NCI-H187 (cell line): ENCODE results near the gene ZNF133.
"Not testable (repeated sequence)": the region's sequence is repeated elsewhere in the genome, so short reads cannot be mapped to it uniquely, and the experiment has no call there.

Experiments
- DNase-seq, 2 experiments: peaks; one replicate each; lab custom pipeline; 2025; lab: John Stamatoyannopoulos, UW

Gene ZNF133

DNA sequence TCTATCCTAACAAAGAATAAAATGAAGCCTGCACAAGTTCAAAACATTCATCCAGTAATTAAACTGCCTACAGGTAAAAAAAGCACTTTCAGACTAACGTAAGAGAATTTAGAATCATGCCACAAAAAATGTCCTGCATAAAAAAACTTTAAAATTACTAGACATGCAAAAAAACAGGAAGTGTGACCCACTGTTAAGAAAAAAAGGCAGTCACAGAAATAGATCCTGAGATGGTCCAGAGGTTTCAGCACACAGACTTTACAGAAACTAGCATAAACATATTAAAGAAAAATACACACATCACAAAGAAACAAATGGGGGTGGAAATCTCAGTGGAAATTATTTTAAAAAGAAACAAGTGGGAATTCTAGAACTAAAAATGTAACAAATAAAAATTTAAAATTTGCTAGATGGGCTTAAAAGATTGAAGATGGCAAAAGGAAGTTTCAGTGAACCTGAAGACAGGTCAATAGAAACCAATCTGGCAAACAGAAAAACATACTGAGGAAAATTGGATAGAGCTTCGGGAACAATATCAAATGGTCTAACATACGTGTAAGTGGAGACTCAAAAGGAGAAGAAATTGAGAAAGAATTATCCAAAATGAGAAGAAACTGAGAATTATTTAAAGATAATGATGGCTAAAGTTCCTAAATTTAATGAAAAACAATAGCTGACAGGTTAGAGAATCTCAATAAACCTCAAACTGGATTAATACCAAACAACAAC, 3.4 kb upstream of the ZNF133 start:
- DNase-seq, result no peak

DNA sequence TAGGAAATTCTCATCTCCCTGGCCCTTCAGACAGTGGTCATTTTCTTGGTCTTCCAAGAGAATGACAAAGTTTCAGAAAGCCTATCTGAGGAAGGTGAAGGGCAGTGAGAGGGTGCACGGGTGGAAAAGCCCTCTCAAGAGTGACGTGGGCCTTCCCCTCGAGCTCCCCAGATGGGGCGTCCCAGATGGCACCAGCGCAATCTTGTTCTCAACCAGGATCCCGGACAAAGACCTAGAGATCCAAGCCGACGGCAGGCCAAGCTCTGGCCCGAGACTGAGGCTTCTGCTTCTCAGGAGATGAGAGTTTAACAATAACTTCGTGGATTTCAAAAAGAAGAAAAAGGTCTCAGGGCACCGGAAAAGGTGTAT, 797 bp upstream of the ZNF133 start:
- no peak for DNase-seq

DNA sequence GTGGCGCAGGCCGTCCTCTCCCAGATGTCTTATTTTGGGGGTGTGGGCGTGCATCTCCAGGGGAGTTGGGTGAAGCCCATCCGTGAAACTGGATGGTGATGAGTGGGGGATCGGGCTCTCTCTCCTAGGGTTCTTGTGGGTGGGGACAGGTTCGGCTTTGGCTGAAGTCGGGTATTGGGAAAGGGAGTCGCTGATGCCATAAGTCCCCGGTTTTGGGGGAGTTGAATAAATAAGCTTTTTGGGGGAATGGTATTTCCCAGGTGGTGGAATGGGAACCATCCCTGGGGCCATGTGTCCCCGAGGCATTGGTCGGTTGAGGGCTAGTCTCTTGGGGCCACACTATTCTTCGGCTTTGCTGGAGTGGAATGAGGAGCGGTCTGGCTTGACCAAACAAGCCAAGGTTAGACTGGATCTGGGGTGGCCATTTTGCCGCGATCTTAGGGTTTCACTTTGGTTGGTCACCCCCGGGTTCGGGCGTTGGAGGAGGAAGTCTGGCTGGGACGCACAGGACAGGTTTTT, 481 bp downstream of the ZNF133 start:
- DNase-seq, result no peak

DNA sequence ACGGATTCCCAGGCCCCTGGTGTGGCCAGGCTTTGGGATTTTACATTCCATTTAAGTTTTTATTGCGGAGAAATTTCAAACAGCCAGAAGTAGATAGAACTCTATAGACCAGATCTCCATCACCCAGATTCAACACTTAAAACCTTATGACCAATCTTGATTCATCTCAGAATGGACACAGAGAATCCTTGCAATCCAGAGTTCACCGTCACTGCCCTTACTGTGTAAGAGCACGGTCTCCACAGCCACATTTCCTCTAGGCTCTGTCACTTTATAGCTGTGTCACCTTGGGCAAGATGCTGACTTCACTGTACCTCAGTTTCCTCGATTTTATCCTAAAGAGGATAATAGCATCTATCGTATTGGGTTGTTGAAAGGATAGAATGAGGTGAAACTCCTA, 979 bp downstream of the ZNF133 start:
- DNase-seq, result no peak

DNA sequence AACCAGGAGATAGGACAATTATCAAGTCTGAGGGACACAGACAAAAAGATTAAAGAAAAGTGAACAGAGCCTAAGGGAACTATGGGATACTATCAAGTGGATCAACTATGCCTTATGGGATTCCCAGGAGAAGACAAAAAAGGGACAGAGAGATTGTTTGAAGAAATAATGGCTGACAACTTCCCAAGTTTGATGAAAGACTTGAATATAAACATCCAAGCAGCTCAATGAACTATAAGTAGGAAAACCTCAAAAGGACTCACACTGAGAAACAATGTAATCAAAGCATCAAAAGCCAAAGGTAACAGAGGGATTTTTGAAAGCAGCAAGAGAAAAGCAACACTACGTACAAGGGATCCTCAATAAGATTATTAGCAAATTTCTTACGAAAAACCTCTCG, 11.0 kb downstream of the ZNF133 start:
- no peak for DNase-seq

DNA sequence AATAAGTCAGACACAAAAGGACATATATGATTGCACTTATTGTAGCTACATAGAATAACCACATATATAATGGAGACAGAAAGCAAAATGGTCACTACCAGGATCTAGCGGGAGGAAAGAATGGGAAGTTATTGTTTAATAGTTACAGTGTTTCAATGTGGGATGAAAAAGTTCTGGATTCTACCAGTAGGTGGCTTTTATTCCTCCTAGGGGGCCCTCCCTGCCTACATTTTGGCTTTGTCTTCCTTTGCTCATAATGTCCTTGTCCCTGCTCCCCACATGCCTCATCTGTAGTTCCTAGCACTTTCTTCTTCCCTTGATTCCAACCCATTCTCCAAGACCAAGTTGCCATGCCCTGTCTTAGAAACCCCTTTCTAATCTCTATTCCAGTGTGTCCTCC, 16.3 kb downstream of the ZNF133 start:
- DNase-seq, result no peak

DNA sequence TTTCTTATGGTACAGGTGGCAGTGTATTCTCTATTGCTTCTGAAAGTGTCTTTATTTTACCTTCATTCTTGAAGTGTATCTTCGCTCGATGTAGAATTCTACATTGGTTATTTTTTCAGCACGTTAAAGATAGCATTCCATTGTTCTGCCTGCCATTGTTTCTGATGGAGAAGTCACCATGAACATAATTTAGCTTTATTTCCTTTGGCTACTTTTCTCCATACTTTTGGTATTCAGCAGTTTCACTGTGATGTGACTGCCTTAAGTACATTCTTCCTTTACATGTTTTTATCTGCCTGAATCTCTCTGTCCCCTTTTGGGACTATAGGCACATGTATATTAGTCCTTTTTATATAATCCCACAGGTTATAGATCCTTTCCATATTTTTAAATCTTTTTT, 19.0 kb downstream of the ZNF133 start:
- DNase-seq, result no peak

DNA sequence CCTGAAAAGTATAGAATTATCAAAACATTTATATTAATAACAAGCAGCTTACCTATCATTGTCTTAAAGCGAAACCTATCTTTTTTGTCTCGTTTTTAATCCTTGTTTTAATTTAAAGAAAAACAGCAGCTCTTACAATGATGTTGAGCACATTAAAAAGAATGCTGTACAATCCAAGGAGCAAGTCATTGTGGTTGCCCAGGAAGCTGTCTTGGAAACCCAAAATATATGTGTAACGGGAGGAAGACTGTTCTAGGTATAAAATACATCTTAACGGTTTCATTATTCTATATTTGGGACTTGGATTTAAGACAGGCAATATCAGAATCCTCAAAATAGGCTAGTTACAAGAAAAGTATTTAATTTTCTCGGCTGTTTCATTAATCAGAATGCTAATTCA, 21.7 kb downstream of the ZNF133 start:
- no peak for DNase-seq

DNA sequence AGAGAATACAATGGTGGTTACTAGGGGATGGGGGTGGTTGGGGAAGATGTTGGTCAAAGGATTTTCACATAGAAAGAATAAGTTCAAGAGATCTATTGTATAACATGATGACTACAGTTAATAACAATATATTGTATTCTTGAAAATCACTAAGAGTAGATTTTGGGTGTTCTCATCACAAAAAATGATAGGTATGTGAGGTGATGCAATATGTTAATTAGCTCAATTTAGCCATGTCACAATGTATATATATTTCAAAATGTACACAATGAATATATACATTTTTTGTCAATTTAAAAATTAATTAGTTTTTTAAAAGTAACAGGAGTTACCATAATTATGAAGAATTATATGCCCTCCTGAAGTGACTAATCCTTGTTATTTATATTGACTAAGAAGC, 22.3 kb downstream of the ZNF133 start:
- no peak for DNase-seq

DNA sequence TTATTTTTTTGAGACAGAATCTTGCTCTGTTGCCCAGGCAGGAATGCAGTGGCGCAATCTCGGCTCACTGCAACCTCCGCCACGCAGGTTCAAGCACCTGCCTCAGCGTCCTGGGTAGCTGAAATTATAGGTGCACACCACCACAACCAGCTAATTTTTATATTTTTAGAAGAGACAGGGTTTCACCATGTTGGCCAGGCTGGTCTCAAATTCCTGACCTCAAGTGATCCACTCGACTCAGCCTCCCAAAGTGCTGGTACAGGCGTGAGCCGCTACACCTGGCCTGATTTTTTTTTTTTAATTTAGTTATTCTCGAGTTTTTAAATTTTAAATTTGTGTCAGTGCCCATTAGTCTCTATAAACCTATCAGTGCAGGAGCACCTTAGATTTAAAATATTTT, 24.4 kb downstream of the ZNF133 start:
- DNase-seq, result no peak

DNA sequence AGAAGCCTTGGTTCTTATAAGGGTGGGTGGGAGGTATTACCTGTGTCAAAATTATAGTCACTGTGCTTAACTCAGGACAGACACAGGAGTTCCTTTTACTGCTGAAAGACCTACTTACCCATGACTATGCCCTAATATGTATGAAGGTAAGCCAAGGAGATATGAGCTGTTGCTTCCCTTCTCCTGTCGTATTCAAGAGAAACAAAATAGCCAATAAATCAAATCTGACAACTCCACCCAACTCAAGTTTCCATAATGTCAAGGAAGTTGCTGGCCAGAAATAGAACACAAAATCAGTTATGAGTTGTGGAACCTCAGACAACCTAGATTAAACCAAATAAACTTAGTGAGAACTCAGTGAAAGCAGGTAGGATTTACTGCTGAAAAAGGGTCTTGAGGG, 25.1 kb downstream of the ZNF133 start:
- no peak for DNase-seq

DNA sequence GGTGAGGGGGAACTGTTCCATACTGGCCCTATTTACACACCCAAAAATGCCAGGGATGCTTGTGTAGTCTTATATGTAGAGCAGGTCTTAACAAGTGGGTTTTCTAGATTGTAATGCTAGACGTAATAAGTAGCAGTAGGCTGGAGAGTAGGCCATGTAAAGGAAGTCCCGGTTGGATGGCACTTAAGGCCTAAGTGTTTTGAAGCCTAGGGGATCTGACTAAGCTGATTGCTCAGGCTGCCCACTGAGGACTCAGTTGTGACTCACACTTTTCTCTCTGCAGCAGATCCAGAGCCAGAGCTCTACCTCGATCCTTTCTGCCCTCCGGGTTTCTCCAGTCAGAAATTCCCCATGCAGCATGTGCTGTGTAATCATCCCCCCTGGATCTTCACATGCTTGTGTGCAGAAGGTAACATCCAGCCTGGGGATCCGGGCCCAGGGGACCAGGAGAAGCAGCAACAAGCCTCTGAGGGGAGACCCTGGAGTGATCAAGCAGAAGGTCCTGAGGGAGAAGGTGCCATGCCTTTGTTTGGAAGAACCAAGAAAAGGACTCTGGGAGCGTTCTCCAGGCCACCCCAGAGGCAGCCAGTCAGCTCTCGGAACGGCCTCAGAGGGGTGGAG, 26.6 kb downstream of the ZNF133 start:
- DNase-seq, result no peak

DNA sequence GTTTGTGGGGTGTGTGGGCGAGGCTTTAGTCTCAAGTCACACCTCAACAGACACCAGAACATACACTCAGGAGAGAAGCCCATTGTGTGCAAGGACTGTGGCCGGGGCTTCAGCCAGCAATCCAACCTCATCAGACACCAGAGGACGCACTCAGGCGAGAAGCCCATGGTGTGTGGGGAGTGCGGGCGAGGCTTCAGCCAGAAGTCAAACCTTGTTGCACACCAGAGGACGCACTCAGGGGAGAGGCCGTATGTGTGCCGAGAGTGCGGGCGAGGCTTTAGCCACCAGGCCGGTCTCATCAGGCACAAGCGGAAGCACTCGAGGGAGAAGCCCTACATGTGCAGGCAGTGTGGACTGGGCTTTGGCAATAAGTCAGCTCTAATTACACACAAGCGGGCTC, 27.8 kb downstream of the ZNF133 start:
- no peak for DNase-seq

DNA sequence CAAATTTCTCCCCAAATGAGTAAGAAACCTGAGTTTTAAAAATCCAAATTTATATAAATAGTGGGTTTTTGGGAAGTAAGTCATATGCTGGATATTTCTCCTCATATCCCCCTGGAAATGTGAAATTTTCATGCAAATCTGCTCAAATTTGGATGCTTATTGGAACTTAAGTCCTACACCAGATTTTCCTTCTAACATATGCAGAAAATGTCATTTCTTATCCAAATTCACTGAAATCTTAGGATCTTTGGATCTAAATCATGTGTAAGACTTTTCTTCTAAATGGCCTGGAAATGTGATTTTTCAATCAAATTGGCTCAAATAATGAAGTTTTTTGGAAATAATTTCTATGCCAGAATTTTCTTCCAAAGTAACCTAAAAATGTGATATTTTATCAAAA, 33.0 kb downstream of the ZNF133 start:
- no peak for DNase-seq

DNA sequence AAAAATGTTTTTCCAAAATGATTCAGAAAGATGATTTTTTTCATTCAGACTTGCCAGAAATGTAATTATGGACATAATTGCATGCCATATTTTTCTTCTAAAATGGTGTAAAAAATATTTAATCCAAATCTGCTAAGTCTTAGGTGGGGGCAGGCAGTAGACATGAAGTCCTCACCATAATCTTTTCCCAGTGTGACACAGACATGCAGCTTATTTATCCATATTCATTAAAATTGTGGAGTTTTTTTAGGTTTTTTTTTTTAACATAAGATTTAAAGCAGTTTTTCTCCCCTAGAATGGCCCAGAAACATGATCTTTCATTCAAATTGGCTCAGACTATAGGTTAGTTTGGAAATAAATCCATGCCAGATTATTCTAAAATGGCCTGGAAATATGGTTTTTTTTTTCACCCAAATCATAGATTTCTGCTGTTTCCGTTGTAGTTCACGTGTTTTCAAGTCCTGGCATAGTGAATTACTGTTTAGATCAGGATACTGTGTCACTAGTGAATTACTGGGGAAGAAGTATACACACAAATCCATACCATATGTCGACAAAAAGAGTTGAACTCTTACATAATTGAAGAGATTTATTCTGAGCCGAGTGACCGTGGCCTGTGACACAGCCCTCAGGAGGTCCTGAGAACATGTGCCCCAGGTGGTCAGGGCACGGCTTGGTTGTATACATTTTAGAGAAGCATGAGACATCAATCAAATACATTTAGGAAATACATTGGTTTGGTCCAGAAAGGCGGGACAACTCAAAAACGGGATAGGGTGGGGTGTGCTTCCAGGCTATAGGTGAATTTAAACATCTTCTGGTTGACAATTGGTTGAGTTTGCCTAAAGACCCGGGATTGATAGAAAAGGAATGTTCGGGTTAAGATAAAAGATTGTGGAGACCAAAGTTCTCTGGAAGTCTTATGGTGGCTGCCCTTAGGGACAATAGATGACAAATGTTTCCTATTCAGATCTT, 33.9 kb downstream of the ZNF133 start:
- no peak for DNase-seq

DNA sequence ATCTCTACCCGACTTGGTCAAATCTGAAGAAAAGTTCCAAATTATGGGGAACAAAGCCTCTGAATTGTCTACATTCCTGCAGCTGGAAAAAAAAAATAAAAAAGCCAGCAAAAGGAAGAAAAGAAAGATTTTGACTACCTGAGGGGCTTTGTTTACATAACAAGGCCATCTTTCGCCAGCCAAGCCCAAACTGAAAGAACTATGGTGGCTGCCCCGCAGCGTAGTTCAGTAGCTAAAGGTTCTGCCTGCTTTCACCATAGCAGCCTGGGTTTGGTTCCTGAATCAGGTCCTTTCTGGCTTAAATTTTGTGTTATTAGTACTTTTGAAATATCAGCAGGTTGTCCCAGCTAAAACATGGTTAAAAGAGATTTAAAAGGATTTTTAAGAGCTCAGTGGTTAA, 35.4 kb downstream of the ZNF133 start:
- DNase-seq, result no peak

DNA sequence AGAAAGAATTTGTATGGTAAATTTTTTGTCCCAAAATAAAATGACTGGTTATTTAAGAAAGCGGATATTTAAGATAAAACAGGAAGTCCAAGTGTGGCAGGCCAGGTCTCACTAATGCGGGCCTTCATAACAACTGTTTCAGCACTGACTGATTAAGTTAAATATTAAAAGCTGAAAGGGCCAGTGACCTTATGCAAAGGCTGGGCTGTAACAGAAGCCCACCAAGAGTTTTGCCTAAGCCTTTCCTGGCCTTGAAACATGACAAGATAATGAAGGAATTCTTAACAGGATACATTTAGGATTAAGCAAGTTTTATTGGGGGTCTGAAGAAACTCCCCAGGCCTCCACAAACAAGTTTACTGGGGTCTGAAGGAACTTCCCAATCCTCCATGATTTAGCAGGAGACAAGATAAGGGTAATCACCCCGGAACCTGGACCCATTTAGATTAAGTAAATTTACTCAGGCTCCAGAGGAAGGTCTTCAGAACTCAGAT, 36.3 kb downstream of the ZNF133 start:
- no peak for DNase-seq

DNA sequence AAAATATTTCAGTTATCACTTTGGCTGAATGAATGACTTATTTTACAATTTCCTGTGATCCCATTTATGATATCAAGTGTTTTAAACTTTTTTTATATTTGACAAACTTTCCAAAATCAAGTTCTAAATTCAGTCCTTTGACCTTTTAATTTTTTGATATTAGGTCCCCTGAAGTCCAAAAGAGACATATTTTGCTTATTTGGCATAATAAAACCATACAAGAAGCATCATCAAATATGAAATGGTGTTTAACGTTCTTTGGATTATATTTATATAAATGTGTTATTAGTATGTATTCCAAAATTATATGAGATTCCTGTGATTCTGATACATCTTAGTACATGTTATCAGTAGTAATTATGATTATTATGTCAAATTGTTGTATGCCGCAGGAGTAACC, 38.7 kb downstream of the ZNF133 start:
- no peak for DNase-seq

DNA sequence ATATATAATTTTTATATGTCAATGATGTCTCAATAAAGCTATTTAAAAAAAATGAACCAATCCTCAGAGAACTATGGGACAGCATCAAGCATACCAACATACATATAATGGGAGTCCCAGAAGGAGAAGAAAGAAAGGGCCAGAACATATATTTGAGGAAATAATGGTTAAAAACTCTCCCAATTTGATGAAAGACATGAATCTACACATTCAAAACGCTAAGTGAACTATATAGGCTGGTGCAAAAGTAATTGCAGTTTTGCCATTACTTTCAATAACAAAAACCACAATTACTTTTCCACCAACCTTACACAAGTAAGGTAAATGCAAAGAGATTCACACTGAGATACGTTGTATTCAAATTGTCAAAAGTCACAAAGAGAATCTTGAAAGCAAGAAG, 43.4 kb downstream of the ZNF133 start:
- DNase-seq, result no peak

DNA sequence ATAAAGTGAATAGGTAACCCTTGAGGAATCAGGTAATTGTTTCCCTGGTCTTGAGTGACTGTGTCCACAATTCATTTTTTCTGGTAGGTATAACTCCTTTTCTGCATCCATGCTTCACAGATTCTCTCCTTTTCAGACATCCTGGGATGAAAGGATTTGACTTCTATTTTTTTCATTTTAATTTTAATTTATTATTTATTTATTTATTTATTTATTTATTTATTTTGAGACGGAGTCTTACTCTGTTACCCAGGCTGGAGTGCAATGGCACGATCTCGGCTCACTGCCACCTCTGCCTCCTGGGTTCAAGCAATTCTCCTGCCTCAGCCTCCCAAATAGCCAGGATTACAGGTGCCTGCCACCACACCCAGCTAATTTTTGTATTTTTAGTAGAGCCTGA, 61.4 kb downstream of the ZNF133 start:
- DNase-seq, result not testable (repeated sequence)

DNA sequence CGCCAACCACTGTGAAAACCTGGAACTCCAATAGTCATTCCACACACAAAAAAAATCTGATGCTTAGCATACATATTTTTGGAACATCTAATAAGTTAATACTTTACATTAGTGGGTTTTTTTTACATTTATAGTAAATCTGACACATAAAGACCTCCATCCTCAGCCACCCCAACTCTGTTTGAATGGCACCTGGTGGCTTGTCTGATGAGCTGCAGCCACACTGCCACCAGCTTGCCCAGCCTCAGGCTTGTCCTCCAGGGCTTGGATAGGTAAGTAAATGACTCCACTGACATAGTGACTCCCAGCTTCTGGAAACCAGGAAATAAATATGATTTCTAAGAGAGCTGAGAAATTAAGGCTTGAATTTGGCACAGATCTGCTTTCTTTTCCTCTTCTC, 71.5 kb downstream of the ZNF133 start:
- no peak for DNase-seq

DNA sequence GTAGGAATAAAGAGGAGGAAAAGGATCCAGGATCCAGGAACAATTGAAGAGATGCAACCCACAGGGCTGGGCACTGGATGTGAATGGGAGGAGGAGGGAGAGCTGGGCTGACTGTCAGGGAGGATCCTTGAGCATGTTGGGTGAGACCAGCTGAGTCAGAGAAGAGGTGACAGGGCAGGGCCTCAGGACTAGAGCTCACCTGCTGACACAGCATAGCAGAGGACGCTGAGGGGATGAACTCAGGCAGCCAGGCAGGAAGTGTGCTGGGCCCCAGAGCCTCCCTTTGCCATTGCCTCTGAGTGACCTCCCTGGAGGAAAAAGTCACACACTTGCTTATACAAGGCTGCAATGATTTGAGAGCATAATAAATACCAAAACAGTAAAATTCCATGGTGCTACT, 72.3 kb downstream of the ZNF133 start:
- no peak for DNase-seq

DNA sequence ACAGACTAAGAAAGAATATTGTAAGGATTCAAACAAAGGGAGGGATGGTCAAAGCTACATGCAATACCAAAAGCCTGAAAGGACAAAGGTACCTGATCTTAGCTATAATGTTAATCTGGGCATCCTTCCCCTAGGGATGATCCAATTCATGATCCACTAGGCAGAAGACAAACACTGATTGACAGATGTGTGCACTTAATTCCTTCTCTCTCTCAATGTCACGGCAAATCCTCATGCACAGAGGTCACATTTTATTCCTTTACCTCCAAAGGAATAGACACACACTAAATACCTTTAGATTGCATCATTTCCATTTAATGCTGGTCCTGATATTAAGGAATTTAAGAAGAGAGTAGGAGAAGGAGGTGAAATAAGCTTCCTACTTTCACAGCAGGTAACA, 73.4 kb downstream of the ZNF133 start:
- DNase-seq, result no peak
